ENCODE data around the gene STMN1.

Gene STMN1

DNA sequence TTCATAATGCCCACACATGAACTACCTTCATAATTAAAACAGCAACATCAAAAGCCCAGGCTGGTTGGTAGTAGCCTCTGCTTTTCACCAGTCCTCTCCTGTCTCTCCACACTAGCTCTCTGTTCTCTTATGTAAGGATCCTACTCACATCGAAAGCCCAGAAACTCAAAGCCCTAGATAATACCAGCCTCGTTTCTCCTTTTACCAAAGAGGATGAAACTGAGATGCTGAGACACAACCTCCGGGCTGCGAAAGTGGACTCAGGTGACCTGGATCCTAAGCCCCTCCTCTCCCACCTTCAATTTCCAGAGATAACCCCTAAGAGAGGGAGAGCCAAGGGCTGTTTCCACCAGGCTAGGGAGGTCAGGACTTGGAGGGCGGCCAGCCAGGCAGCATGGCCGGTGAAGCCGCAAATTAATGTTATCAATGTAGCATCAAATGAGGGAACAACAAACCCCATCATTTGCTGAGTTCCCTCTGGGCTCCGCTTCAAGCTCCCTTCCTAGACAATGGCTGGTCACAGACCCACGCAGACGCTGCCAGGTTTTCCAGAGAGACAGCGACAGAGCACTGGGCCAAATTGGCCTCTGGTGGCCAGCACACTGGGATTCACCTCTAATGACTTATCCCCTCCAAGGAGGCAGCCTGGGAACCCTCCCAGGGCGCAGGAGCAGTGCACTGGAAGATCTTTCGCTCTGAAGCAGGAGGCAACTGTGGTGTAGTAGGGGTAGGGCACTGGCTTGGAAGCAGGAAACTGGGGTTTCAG, 20.7 kb upstream of the STMN1 start:
- no peak for DNase-seq (ENCODE audit: extremely low read depth, low read depth)
- TF ChIP-seq, protein P1, sequence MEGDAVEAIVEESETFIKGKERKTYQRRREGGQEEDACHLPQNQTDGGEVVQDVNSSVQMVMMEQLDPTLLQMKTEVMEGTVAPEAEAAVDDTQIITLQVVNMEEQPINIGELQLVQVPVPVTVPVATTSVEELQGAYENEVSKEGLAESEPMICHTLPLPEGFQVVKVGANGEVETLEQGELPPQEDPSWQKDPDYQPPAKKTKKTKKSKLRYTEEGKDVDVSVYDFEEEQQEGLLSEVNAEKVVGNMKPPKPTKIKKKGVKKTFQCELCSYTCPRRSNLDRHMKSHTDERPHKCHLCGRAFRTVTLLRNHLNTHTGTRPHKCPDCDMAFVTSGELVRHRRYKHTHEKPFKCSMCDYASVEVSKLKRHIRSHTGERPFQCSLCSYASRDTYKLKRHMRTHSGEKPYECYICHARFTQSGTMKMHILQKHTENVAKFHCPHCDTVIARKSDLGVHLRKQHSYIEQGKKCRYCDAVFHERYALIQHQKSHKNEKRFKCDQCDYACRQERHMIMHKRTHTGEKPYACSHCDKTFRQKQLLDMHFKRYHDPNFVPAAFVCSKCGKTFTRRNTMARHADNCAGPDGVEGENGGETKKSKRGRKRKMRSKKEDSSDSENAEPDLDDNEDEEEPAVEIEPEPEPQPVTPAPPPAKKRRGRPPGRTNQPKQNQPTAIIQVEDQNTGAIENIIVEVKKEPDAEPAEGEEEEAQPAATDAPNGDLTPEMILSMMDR (IDR thresholded peaks at IDR 0.05; ENCODE audit: low read depth, low read length): no peak

GRCh38 chr1:25924454-25924853, 18.2 kb upstream of the STMN1 start:
- TF ChIP-seq, protein P1 (IDR thresholded peaks at IDR 0.05; ENCODE audit: low read depth, low read length): no peak
- DNase-seq (ENCODE audit: extremely low read depth, low read depth): no peak

DNA sequence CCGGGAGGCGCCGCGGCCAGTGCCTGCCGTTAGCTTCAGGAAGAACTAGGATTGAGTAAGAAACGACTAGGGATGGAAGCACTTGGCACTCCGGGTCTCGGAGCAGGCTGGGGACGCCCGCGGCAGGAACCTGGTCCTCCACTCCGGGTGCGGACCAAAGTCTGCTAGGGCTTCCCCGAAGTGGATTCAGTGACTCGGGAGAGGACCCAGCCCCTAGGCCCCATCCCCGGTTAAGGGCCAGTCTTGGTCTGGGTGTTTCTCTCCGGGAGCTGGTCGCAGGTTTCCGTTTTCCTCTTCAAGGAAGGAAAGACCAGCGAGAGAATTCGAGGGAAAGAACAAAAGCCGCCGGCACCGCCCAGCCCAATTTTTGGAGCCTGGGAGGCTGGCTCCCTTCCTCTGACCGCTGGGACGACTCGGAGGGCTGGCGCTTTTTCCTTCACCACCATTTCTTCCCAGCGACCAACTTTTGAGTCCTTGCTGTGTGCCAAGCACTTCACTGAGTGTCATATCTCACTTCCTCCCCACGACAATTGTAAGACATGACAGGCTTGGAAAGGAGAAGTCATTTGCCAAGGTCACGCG, 16.8 kb upstream of the STMN1 start:
- no peak for DNase-seq (ENCODE audit: extremely low read depth, low read depth)

DNA sequence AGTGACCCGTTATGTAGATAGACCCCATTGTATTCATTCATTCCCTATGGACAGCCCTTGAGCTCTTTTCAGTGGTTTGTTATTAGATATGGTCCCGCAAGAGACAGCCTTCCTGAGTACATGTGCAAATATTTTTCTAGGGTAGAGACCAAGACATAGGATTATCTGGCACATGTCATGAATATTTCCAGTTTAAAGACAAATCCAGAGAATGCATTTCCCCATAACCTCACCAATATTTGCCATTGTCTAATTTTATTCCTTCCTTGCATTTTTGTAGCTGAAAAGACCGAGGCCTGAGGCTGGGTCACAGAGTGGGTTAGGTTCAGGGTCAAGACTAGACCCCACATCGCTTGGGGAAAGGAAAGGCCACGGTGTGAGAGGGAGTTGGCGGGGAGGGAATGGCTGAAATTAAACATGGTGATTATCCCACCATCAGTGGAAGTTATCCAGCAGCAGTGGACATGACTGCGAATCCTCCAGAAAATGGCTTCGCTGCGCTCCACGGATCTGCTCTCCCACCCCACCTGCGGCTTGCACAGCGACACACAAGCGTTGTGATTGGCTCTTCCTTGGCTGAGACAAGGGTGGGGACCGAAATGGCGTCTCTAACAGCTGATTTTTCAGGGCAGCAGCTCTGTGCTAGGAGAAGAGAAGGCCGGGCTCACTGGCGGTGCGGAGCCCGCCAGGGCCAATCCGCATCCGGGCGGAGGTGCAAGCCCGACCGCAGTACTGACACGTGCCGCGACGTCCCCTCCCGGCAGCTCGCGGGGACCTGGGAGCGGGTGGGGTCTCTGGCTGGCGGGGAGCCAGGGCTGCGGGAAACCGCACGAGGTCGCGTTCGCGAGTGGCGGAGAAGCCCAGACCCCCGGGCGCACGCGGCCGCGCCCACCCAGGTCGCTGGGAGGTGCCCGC, 16.1 kb upstream of the STMN1 start:
- no peak for DNase-seq (ENCODE audit: extremely low read depth, low read depth)
- TF ChIP-seq, protein P1 (IDR thresholded peaks at IDR 0.05; ENCODE audit: low read depth, low read length): no peak

More for the DNA sequence above, 16.8 kb upstream of the STMN1 start:
- TF ChIP-seq, protein P1 (IDR thresholded peaks at IDR 0.05; ENCODE audit: low read depth, low read length): no peak

- no peak for DNase-seq (ENCODE audit: extremely low read depth, low read depth)
- TF ChIP-seq, protein P1 (IDR thresholded peaks at IDR 0.05; ENCODE audit: low read depth, low read length): no peak
Observed at GRCh38 chr1:25918615-25919014, 12.4 kb upstream of the STMN1 start.

DNA sequence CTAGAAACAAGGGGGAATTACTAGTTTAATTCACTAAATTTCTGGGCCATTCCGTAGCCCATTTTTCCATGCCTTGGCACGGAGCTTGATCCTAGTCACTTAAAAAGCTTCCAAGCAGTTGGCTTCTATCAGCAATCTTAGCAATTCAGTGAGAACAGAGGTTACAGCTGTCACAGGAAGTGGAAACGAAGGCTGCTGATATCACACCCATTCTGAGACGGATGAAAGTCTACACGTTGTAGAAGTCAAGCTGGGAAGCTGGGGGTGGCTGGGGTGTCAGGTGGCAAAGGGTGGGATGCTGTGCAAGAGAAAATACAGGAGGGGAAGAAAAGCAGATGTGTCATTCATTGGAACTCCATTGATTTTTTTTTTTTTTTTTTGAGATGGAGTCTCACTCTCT, 11.8 kb upstream of the STMN1 start:
- TF ChIP-seq, protein P1 (IDR thresholded peaks at IDR 0.05; ENCODE audit: low read depth, low read length): no peak

More for the DNA sequence above, 11.8 kb upstream of the STMN1 start:
- no peak for DNase-seq (ENCODE audit: extremely low read depth, low read depth)
